Stimulated activated CD4-positive, alpha-beta T cell treated with anti-CD3 and anti-CD28 coated beads, Interleukin-2, amount 100 ng/mL, for 4 hours (primary cell): ENCODE measurements around the gene MYH7B.

Source experiments
- DNase-seq: peaks from one replicate; pipeline ENCODE4 v3.0.0-alpha.2; 2020; ENCODE audit warnings: low read depth

Gene MYH7B

DNA sequence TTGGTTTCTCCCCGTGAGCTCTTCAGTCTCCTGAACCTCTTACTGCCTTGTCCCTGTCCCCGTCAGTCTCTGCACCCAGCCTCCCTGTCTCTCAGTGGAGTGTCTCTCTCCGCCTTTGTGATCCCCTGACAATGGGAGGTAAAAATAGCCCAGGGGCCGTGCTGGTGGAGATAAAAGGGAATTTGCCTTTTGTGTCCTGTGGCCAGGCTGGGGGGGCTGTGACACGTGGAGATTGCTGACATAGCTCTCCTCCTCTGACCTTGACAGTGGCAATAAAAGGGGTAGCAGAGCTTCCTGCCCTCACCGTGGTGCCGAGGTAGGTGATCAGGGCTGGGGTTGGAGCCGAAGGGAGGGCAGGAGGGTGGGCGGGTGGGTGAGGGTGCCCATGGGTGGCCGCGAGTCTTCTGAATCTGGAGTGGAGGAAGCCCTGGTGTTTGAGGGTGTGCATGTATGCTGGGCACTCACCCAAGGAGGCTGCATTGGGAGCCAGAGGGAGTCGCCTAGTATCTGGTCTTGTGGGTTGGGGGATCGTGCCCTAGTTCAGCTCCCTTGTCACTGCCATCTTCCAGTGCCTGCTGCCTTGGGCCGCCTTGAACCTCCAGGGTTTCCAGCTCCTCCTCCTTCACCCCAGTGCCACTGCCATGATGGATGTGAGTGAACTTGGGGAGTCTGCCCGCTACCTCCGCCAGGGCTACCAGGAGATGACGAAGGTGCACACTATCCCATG lies 21.9 kb downstream of the MYH7B start:
- DNase-seq, result no peak

DNA sequence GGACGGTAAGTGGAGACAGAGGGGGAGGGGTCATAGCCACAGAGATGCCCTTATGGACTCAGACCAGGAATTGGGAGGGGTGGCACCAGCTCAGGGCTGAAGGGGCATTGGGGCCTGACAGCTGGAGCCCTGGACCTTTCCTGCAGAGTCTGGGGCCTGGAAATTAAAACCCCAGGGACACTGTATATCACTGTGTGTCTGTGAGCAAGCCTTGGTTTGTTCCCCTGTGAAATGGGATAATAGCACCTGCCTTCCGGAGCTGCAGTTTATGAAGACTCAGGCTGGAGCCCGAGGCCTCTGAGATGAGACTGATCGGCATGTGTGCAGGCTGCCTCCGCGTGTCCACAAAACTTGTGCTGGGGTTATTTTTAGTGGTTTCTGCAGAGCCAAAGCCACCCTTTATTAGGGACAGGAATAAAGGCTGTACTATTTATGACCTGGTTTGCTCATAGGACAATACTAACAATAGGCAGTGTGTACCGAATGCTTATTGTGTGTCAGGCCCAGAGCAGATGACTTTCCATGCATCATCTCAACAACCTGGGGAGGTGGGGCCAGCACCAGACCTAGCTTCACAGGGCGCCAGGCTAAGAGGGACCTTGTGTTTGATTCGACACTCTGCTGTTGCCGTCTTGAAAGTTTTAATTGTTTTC lies 22.6 kb downstream of the MYH7B start:
- no peak for DNase-seq

DNA sequence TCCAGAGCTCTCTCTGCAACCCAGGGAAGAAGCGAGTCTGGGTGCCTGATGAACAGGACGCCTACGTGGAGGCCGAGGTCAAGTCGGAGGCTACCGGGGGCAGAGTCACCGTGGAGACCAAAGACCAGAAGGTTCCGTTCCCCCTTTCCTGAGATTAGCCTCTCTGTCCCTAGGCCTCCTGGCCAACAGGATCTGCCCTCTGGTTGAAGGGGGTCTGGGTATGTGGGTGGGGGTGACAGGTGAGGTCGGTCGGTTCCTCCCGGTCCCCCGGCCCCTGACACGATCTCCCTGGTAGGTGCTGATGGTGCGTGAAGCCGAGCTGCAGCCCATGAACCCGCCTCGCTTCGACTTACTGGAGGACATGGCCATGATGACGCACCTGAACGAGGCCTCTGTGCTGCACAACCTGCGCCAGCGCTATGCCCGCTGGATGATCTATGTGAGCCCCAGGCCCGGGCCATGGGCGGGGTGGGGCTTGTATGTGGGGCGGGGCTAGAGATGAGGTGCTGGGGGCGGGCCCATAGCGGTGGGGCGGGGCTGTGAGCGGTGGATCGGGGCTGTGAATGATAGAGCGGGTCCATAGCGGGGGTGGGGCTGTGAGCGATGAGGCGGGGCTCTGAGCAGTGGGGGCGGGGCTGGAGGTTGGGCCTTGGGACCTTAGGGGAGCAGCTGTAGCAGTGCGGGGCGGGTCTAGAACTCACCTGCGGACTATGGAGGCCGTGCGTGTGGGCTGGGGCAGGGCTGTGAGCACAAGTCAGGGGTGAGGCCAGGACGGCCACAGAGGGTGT lies 23.9 kb downstream of the MYH7B start:
- no peak for DNase-seq

DNA sequence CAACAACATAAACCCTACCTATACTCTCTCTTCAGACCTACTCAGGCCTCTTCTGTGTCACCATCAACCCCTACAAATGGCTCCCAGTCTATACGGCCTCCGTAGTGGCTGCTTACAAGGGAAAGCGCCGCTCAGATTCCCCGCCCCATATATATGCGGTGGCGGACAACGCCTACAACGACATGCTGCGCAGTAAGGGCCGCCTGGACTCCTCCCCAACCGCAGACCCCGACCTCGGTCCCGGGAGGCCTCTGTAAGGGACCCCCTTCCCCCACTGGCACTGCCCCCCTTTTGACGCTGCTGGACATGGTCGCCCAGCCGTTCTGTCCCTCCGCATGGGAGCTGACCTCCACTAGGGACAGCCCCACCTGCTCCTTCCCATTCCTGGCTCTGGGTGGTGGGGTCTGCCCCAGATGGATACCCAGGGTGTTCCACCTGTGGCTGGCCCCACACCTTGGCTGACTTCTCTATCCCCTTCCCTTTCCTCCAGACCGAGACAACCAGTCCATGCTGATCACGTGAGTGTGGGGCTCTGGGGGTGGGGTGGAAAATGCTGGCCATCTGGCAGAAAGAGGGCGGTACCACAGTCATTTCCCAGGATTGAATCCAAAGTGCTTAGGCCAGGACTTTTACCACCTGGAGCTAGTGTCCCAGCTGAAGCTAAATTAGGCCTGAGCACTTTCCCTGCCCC lies 25.0 kb downstream of the MYH7B start:
- no peak for DNase-seq

DNA sequence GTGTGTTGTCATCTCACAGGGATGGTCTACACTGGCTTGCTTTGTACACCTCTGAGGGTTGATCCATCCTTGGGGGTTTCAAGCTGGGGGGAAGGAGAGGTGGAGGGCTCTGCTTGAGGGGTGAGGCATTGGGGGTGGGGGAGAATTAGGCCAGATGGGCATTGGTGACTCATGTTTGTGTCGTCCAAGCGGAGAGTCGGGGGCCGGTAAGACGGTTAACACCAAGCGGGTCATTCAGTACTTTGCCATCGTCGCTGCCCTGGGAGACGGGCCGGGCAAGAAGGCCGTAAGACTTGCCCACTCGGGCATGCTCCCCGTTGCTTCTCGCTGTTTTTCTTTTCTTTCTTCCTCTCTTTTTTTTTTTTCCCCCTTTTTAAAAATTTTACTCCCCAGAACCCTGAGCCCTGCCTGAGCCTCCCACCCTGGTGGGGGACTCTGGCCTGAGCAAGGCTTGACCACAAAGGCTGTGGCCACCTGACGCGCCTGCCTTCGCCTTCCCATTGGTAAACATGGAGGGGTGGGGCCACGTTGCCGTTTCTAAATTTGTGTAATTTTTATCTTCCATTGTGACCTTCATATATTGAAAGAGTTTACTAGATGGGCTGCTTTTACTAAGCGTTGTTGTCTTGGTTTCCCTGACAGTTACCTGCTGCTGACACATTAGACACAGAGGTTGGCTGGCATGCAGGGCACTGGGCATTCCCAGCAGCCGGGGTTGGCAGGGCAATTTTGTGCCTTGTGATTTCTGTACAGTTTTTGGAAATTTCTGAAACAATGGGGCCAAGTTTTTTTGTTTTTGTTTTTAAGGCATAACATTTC lies 26.8 kb downstream of the MYH7B start:
- DNase-seq, result no peak

DNA sequence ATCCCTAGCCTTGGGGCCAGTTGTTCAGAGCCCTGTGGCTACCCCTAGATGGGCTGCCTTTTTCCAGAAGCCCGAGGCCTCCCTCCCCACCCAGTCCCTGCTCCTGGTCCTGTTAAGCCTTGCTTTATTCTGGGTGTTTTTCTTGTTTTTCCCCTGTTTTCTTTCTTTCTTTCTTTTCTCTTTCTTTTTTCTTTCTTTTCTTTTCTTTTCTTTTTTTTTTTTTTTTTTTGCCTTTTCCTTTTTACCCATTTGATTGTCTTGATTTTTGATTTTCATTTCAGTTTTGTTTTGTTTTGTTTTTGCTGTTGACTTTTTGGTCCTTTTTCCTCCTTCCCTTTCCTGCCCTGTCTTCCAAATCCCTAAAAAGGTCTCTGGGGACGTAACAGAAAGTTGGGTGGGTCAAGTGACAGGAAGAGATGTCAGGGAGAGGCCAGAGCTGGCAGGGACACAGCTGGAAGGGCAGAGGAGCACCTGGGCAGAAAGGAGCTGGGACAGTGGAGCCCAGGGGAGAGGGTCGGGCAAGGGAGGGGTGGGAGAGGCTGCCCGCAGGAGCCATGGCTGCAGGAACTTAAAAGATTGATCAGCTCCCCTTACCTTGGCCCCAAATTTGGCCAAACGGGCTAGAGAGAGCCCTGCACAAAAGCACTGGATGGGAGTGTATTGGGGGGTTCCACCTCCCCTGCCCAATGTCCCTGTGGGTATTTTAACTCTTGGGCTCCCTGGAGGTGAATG lies 27.6 kb downstream of the MYH7B start:
- DNase-seq, result no peak

DNA sequence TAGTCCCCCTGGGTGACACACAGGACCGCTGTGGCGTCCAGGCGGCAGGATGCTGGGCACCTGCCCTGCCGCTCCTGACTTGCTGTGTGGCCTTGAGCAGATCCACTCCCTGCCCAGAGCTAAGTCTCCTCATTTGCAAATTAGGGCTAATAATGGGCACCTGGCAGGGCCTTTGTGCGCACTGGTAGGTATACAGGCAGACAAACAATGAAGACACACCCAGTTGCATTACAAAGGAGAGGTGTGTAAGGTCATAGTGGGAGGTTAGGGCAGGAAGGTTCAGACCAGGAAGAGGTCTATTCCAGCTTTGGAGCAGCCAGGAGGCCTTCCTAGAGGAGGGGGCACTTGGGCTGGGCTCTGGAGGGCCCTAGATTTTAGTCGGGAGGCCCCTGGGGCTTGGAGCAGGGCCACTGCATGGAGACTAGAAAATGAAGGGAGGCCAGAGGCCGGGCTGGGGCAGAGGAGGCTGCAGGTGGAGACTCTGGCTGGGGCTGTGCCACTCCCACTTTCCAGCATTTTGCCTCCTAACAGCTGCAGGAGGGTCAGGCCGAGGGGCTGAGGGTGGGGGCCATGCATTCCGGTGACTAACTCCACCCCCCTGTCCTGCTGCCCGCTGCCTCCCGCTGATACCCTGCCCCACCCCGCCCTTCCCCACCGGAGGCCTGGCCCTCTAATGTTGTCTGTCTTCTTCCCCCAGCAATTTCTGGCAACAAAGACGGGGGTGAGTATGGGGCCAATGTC lies 28.5 kb downstream of the MYH7B start:
- DNase-seq, result no peak

DNA sequence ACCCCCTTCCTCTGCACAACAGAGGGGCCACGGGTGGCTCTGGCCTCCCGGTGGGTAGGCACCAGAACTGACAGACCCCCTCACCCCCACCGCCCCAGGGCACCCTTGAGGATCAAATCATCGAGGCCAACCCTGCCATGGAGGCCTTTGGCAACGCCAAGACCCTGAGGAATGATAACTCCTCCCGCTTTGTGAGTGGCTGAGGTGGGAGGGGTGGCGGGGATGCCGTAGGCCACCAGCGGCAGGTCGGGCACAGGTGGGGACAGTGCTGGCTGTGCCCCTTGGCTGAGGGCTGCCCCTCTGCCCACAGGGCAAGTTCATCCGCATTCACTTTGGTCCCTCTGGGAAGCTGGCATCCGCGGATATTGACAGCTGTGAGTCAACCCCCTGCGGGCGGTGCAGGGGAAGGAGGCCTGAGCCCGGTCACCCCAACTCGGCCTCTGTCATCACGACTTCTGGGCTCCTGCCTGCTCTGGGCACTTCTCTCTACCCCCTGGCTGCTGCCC lies 29.1 kb downstream of the MYH7B start:
- no peak for DNase-seq

DNA sequence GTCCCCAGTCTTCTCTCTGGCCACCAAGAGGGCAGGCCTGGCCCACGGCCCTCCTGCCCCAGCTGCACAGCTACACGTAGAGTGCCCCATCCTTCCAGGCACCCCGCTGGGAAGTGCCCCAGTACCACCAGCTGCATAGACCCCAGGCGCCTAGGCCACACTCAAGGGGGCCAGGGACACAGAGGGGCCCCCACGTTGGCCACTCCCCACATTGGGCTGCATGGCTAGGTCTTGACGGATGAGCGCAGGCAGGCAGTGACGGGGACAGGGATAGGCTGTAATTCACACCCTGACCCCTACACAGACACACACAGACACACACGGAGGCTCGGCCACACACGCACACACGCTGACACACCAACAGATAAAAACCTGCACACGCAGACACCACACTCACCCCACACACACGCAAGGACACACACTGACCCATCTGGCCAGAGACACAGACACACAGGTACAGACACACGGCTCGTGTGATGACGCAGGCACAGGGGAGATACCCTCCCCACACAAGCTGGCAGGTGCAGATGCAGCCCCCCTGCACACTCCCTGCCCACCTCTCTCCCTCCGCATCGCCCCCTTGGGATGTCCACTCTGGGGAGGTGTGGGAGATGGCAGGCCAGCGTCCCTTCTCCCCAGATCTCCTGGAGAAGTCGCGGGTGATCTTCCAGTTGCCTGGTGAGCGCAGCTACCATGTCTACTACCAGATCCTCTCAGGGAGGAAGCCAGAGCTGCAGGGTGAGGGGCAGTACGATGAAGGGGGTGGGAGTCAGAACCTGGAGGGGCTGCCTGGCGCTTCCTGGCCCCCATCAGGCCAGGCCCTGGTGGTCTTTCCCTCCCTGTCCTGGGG lies 30.0 kb downstream of the MYH7B start:
- DNase-seq, result no peak

DNA sequence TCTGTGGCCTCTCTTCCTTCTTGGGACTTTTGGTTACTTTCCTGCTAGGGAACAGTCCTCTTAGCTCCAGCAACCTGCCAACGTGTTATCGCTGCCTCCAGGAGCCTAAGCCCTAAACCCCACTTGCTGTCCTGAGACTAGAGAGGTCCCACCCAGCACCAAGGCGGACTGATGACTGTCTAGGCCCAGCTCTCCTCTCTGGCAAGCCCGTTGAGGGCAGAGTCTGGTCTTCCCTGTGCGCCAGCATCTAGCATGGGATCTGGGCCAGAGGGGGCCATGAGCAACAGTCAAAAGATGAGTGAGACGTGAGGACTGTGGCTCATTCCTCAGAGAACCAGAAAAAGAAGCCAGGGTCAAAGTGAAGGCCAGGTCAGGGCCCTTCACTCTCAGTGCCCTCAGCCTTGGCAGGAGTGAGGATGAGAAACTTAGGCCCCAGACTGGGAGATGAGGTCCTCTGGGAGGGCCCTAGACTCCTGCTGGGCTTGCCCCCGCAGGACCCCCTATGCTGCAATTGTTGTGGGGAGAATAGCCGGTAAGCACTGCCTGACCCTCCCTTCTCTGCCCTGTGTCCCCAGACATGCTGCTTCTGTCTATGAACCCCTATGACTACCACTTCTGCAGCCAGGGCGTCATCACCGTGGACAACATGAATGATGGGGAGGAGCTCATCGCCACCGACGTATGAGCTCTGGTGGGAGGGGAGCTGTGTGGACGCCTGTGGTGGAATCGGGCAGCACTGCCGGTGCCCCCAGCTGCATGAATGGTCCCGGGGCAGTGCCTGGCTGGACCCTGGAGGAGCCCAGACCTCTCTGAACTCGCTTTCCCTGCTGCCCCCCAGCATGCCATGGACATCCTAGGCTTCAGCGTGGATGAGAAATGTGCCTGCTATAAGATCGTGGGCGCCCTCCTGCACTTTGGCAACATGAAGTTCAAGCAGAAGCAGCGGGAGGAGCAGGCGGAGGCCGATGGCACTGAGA lies 30.9 kb downstream of the MYH7B start:
- DNase-seq, result no peak

DNA sequence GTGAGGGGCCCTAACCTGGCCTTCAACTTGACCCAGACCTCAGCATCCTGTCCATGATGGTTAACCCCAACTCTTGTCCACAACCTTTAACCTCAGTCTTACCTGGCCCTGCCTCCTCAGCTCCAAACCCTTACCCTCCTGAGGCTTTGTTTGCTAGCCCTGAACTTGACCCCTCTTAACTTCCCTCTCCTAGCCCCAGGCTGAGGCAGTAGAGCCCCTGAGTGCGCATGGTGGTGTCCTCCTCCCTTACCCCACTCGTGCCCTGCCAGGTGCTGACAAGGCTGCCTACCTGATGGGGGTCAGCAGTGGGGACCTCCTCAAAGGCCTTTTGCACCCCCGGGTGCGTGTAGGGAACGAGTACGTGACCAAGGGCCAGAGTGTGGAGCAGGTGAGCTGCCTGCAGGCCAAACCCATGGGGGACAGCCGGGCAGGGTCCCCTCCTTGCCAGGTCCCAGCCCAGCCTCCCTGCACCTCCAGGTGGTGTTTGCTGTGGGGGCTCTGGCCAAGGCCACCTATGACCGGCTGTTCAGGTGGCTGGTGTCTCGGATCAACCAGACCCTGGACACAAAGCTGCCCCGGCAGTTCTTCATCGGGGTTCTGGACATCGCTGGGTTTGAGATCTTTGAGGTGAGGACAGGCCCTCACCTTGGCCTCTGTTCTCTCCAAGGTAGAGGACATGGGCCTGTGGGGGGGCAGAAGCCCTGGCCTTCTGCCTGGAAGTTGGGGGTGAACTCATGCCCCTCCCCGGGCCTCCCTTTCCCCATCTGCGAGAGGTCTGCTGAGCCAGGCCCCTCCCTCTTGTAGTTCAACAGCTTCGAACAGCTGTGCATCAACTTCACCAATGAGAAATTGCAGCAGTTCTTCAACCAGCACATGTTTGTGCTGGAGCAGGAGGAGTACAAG lies 31.9 kb downstream of the MYH7B start:
- DNase-seq, result no peak

DNA sequence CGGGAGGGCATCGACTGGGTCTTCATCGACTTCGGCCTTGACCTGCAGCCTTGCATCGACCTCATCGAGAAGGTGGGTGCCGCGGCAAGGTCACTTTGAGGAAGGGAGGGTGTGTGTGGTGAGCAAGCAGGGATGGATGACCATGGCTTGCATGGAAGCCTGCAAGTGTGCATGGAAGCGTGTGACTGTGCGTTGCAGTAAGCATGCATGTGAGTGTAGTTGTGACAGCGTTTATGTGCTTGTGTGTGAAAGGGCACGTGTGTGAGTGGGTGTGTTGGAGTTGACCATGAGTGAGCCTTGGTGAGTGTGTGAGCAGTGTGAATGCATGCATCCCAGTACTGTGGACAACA lies 32.5 kb downstream of the MYH7B start:
- no peak for DNase-seq

DNA sequence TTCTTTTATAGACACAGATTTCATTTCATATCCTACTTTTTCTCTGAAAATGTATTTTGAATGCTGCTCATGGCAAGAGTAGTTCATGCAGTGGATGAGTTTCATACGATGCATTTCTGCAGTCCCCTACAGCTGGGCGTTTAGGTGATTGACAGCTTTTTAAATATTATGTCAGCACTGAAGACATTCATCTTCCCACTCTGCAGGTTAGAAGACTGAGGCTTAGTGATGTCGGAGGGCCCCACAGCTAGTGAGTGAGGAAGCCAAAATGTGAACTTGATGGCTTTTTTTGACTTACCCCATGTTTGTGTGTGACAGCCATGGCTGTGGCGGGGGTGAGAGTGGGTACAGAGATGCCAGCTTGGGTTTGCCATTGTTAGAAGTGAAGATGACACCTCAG lies 33.5 kb downstream of the MYH7B start:
- DNase-seq, result no peak

DNA sequence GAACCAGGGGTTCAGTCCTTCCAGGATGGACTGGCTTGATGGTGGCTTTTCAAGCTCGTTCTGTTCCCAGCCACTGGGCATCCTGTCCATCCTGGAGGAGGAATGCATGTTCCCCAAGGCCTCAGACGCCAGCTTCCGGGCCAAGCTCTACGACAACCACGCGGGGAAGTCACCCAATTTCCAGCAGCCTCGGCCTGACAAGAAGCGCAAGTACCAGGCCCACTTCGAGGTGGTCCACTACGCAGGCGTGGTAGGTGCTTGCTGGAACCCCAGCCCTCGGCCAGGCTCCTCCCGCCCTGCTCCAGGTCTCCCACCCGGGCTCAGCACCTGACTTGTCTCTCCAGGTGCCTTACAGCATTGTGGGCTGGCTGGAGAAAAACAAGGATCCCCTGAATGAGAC lies 34.0 kb downstream of the MYH7B start:
- DNase-seq, result no peak

DNA sequence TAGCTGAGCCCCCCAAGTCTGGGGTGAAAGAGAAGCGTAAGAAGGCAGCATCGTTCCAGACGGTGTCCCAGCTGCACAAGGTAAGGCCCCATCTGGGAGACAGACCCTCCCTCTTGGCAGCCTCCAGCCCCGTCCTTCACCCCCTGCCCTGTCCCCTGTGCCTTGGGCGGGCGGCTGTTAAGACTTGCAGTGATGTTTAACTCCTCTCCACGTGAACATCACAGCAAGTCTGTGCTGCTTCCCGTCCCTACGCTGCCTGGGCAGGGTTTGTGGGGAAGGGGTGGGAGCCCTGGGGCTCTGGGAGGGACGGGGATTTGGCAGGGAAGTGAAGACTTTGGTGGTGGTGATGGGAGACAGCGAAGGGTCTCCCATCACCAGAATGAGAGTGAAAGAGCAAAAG lies 34.6 kb downstream of the MYH7B start:
- no peak for DNase-seq

DNA sequence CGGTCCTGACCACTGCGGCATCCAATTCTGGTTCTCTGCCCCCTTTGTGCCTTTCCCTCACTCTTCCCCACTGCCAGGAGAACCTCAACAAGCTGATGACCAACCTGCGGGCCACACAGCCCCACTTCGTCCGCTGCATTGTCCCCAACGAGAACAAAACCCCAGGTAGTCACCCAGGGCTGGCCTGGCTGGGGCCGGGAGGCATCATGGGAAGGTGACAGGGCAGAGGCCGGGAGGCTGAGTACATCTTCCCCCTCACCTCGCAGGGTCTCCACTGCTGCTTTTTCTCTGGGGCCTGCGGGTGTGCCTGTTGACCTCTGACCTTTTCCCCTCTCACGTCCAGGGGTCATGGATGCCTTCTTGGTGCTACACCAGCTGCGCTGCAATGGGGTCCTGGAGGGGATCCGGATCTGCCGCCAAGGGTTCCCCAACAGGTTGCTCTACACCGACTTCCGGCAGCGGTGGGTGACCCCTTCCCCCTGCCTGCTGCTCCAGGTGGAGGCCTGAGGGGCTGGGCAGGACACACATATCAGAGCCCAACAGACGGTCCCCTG lies 35.1 kb downstream of the MYH7B start:
- DNase-seq, result no peak
